PC-9 (cell line): ENCODE results near the gene THOC6.

Experiments used
- CTCF ChIP-seq: fragments of 200-600 bp; sonication (generic); conservative IDR thresholded peaks from 2 replicates; pipeline ENCODE4 v1.6.1; 2017; ENCODE audit warnings: mixed run types, antibody characterized with exemption, mild to moderate bottlenecking, moderate library complexity
- EZH2 ChIP-seq: fragments of 200-600 bp; sonication (generic); IDR thresholded peaks from 2 replicates; pipeline ENCODE4 v1.8.0; 2017; ENCODE audit warnings: antibody characterized with exemption, low read depth

- peak; percentile 88 for TF ChIP-seq CTCF
- no peak for TF ChIP-seq EZH2
These were observed 40.1 kb upstream of the THOC6 start for GRCh38 chr16:2983706-2984136.
